PFSK-1 (cell line): Measurements from ENCODE around the gene HAND1.

ENCODE experiments used
- POLR2AphosphoS5 ChIP-seq: IDR thresholded peaks from 2 replicates; pipeline ENCODE4 v1.6.1; 2012; ENCODE audit warnings: low read depth, mild to moderate bottlenecking, control low read depth, low read length, moderate library complexity
- REST ChIP-seq, 2 experiments: IDR thresholded peaks; 2 replicates each; pipeline versions ENCODE4 v1.6.1 to v1.8.0; 2011 to 2012; ENCODE audit warnings: low read depth in 2 of 2, low read length in 2 of 2, control low read depth in 1 of 2, inconsistent platforms in 1 of 2, mild to moderate bottlenecking in 1 of 2, moderate library complexity in 1 of 2; ENCODE audit not compliant: insufficient read depth in 1 of 2
- TAF1 ChIP-seq: IDR thresholded peaks from 2 replicates; pipeline ENCODE4 v1.6.1; 2012; ENCODE audit warnings: low read length, control low read depth, borderline replicate concordance; ENCODE audit not compliant: insufficient read depth

DNA sequence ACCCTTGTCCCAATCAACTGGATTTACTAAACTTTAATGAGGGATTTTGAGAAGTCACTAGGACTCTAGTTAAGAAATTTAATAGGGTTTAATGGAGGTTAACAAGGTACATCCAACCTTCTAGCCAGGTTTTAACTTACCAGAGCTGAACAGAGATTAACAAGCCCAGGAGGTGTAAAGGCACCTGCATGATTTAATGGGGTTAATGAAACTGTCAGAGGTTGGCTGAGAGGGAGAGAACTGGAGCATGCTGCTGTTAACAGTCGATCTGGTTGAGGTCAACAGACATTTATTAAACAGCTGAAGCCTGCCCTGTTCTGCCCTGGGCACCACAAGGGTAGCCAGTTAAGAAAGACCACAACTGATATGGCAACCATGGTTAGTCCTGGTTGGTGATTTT, 13.6 kb downstream of the HAND1 start:
- TF ChIP-seq POLR2AphosphoS5 (no peak), REST (IDR thresholded peaks at IDR 0.05; ENCODE audit: insufficient read depth in 1 of 2, low read depth in 2 of 2, low read length in 2 of 2) (no peak), TAF1 (no peak)
